HFFc6 (cell line): ENCODE results near the gene SHISA5. TPM values are rescaled to one million over a fixed set of nuclear protein-coding genes. Genes with fewer than 3 reads are reported as not detected.
"Not testable (repeated sequence)": the region's sequence is repeated elsewhere in the genome, so short reads cannot be mapped to it uniquely, and the experiment has no call there.

ENCODE experiments used
- DNase-seq: peaks from one replicate; pipeline ENCODE4 v3.0.0-alpha.2; 2018
- H3K27ac Mint-ChIP-seq: 2 replicates; pipeline ENCODE4 v1.8.0; 2020; ENCODE audit warnings: mild to moderate bottlenecking, mixed read lengths
- H3K27me3 Mint-ChIP-seq: 2 replicates; pipeline ENCODE4 v1.8.0; 2021; ENCODE audit warnings: mild to moderate bottlenecking, moderate library complexity, mixed read lengths; ENCODE audit not compliant: insufficient read depth
- H3K36me3 Mint-ChIP-seq: 2 replicates; pipeline ENCODE4 v1.8.0; 2021; ENCODE audit warnings: low read depth, mixed read lengths
- H3K4me1 Mint-ChIP-seq: 2 replicates; pipeline ENCODE4 v1.8.0; 2020; ENCODE audit warnings: low read depth, mixed read lengths
- H3K4me3 Mint-ChIP-seq: 2 replicates; pipeline ENCODE4 v1.8.0; 2020; ENCODE audit warnings: mild to moderate bottlenecking, moderate library complexity, mixed read lengths
- H3K9me3 Mint-ChIP-seq: 2 replicates; pipeline ENCODE4 v1.8.0; 2020; ENCODE audit warnings: mild to moderate bottlenecking, mixed read lengths
- CTCF ChIP-seq: fragments of 200-600 bp; sonication (generic); IDR thresholded peaks from 2 replicates; pipeline ENCODE4 v1.5.0; 2021; ENCODE audit warnings: antibody characterized with exemption, mild to moderate bottlenecking
- total RNA-seq, 6 experiments: library from RNA; stranded (reverse); fragmentation: NEBNext Ultra II Directional; extraction: Animal tissue kit (Norgen Biotek cat#: 25700); gene quantifications; 2 replicates in 1 of 6; 3 replicates in 5 of 6; pipeline ENCODE4 v1.2.3, GENCODE V29; 2021

Gene SHISA5
- total RNA-seq, 6 experiments from 2014 or later = 266 to 286 (median 277) TPM

GRCh38 chr3:48486952-48487351, 17.0 kb downstream of the SHISA5 start:
- Mint-ChIP-seq H3K36me3 (no peaks in the 10 kb centered on the region), H3K4me3 (no peak overlapping the region), H3K9me3 (no peaks in the 10 kb centered on the region), H3K27ac (no peak overlapping the region), H3K4me1 (no peaks in the 10 kb centered on the region), H3K27me3 (no peaks in the 10 kb centered on the region; the same call in 1 of the 2 replicates)
- no peak for TF ChIP-seq CTCF
- no peak for DNase-seq

GRCh38 chr3:48482822-48483221, 21.2 kb downstream of the SHISA5 start:
- not testable (repeated sequence) for H3K27me3 Mint-ChIP-seq, H3K4me1 Mint-ChIP-seq, DNase-seq, H3K4me3 Mint-ChIP-seq, H3K9me3 Mint-ChIP-seq, H3K36me3 Mint-ChIP-seq, H3K27ac Mint-ChIP-seq

- H3K4me3 Mint-ChIP-seq, H3K36me3 Mint-ChIP-seq, H3K27ac Mint-ChIP-seq, H3K27me3 Mint-ChIP-seq, H3K9me3 Mint-ChIP-seq, DNase-seq, H3K4me1 Mint-ChIP-seq: not testable (repeated sequence)
Observed at GRCh38 chr3:48480891-48481290, 23.1 kb downstream of the SHISA5 start.

DNA sequence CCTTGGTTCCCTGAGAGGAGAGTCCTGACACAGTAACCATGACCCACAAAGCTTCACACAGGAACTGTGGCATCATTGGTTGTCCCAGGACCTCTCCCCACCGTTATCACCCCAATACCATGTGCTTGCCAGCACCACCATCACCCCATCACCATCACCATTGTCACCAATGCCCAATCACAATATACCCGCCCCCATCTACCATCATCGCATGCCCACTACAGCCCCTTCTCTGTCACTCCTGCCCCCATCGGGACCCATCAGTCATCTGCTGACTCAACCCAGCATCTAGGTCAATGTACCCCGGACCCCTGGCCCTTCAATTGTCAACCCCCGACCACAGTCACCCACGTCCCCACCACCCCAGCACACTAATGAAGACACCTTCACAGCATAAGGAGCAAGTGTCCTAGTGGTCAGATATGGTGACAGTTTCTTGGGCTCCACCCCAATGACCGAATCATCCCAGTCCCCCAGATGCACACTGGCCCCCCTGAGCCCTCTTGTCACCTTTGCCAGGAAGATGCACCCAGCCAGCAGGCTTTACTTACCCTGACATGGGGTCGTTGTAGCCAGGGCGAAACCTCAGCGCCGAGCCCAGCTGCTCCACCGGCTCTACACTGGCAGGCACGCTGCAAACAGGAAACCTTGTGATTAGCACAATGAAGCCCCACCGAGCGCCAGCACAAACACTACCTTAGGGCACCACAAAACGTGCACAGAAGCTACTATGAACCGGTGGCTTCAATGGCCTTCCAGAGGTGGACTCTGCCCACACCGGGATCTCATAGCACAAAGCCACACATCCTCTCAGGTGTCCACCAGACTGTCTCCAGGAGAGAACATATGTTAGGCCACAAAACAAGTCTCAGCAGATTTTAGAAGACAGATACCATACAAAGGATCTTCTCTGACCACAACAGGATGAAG, 25.1 kb downstream of the SHISA5 start:
- H3K9me3 Mint-ChIP-seq = no peaks in the 10 kb centered on the region
- no peaks in the 10 kb centered on the region; the same call in 1 of the 2 replicates for H3K27me3 Mint-ChIP-seq
- DNase-seq = no peak
- TF ChIP-seq CTCF = no peak
- H3K4me3 Mint-ChIP-seq = no peak overlapping the region
- no peaks in the 10 kb centered on the region for H3K4me1 Mint-ChIP-seq
- peaks cover 5% of the 10 kb centered on the region; the same call in 1 of the 2 replicates for H3K36me3 Mint-ChIP-seq
- H3K27ac Mint-ChIP-seq = no peak overlapping the region

- H3K4me1 Mint-ChIP-seq = peaks cover 7% of the 10 kb centered on the region
- no peak overlapping the region for H3K27ac Mint-ChIP-seq
- no peak overlapping the region for H3K4me3 Mint-ChIP-seq
- no peak for TF ChIP-seq CTCF
- no peak for DNase-seq
- no peaks in the 10 kb centered on the region for H3K9me3 Mint-ChIP-seq
- H3K36me3 Mint-ChIP-seq = peaks cover 5% of the 10 kb centered on the region; the same call in 1 of the 2 replicates
- no peaks in the 10 kb centered on the region; the same call in 1 of the 2 replicates for H3K27me3 Mint-ChIP-seq
Observed at GRCh38 chr3:48477959-48478520, 25.9 kb downstream of the SHISA5 start.

GRCh38 chr3:48476426-48477053, 27.4 kb downstream of the SHISA5 start:
- TF ChIP-seq CTCF = no peak
- DNase-seq = no peak
- H3K4me3 Mint-ChIP-seq = no peak overlapping the region
- H3K36me3 Mint-ChIP-seq = peaks cover 9% of the 10 kb centered on the region
- peaks cover 9% of the 10 kb centered on the region for H3K4me1 Mint-ChIP-seq
- peaks cover 3% of the 10 kb centered on the region; the same call in 1 of the 2 replicates for H3K27me3 Mint-ChIP-seq
- no peak overlapping the region for H3K27ac Mint-ChIP-seq
- H3K9me3 Mint-ChIP-seq = no peaks in the 10 kb centered on the region
